ENCODE results near the gene TIMP2. TPM values are rescaled to one million over a fixed set of nuclear protein-coding genes. Genes with fewer than 3 reads are reported as not detected.

TIMP2 gene
- total and polyA plus RNA-seq, 2 of the 13 experiments (the other 11 are each of a cell fraction or from before 2014, with no cell fraction given) = 3.8 to 8.5 TPM

- TF ChIP-seq ZNF552 (CRISPR knock-in tag; IDR thresholded peaks at IDR 0.05; ENCODE audit: borderline replicate concordance) (peak; percentile 39; the same call in 1 of the 2 replicates), IKZF4 (CRISPR knock-in tag; IDR thresholded peaks at IDR 0.05; ENCODE audit: borderline replicate concordance, low read depth, not compliant biosample characterization) (peak; percentile 81), TCF7 (IDR thresholded peaks at IDR 0.05; ENCODE audit: low read depth) (no peak), JUNB (CRISPR knock-in tag; IDR thresholded peaks at IDR 0.05; ENCODE audit: borderline replicate concordance) (peak; percentile 51; the same call in 1 of the 2 replicates), KAT8 (CRISPR knock-in tag; IDR thresholded peaks at IDR 0.05) (peak; percentile 99), KMT2B (CRISPR knock-in tag; IDR thresholded peaks at IDR 0.05) (peak; percentile 95), ZNF784 (CRISPR knock-in tag; IDR thresholded peaks at IDR 0.05; ENCODE audit: borderline replicate concordance) (peak; percentile 99), MZF1 (CRISPR knock-in tag; IDR thresholded peaks at IDR 0.05; ENCODE audit: borderline replicate concordance) (peak; percentile 94; the same call in 1 of the 2 replicates), MED1 (CRISPR knock-in tag; IDR thresholded peaks at IDR 0.05) (peak; percentile 87), NFKBIZ (CRISPR knock-in tag; IDR thresholded peaks at IDR 0.05) (peak; percentile 87; the same call in 1 of the 2 replicates), RNF2 (conservative IDR thresholded peaks at IDR 0.05; ENCODE audit: low read depth) (no peak; the same call in 1 of the 2 replicates), ZNF136 (CRISPR knock-in tag; IDR thresholded peaks at IDR 0.05; ENCODE audit: low read depth) (peak; percentile 64; the same call in 1 of the 2 replicates), AGO2 (optimal IDR thresholded peaks at IDR 0.05; ENCODE audit: low read depth, low read length) (peak; percentile 83), PITX1 (CRISPR knock-in tag; IDR thresholded peaks at IDR 0.05) (peak; percentile 89), MTERF4 (CRISPR knock-in tag; IDR thresholded peaks at IDR 0.05) (peak; percentile 99), ZNF781 (CRISPR knock-in tag; IDR thresholded peaks at IDR 0.05; ENCODE audit: borderline replicate concordance, not compliant biosample characterization) (peak; percentile 88), DR1 (CRISPR knock-in tag; IDR thresholded peaks at IDR 0.05) (peak; percentile 94), RXRB (CRISPR knock-in tag; IDR thresholded peaks at IDR 0.05; ENCODE audit: borderline replicate concordance) (peak; percentile 80; the same call in 1 of the 2 replicates), EZH2 (conservative IDR thresholded peaks at IDR 0.05; ENCODE audit: low read depth, low read length) (no peak), ZNF550 (CRISPR knock-in tag; IDR thresholded peaks at IDR 0.05; ENCODE audit: borderline replicate concordance) (peak; percentile 88; the same call in 1 of the 2 replicates)
- TF ChIP-seq, protein P1, sequence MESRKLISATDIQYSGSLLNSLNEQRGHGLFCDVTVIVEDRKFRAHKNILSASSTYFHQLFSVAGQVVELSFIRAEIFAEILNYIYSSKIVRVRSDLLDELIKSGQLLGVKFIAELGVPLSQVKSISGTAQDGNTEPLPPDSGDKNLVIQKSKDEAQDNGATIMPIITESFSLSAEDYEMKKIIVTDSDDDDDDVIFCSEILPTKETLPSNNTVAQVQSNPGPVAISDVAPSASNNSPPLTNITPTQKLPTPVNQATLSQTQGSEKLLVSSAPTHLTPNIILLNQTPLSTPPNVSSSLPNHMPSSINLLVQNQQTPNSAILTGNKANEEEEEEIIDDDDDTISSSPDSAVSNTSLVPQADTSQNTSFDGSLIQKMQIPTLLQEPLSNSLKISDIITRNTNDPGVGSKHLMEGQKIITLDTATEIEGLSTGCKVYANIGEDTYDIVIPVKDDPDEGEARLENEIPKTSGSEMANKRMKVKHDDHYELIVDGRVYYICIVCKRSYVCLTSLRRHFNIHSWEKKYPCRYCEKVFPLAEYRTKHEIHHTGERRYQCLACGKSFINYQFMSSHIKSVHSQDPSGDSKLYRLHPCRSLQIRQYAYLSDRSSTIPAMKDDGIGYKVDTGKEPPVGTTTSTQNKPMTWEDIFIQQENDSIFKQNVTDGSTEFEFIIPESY (CRISPR knock-in tag; IDR thresholded peaks at IDR 0.05) = peak; percentile 79
- TF ChIP-seq, protein P2, sequence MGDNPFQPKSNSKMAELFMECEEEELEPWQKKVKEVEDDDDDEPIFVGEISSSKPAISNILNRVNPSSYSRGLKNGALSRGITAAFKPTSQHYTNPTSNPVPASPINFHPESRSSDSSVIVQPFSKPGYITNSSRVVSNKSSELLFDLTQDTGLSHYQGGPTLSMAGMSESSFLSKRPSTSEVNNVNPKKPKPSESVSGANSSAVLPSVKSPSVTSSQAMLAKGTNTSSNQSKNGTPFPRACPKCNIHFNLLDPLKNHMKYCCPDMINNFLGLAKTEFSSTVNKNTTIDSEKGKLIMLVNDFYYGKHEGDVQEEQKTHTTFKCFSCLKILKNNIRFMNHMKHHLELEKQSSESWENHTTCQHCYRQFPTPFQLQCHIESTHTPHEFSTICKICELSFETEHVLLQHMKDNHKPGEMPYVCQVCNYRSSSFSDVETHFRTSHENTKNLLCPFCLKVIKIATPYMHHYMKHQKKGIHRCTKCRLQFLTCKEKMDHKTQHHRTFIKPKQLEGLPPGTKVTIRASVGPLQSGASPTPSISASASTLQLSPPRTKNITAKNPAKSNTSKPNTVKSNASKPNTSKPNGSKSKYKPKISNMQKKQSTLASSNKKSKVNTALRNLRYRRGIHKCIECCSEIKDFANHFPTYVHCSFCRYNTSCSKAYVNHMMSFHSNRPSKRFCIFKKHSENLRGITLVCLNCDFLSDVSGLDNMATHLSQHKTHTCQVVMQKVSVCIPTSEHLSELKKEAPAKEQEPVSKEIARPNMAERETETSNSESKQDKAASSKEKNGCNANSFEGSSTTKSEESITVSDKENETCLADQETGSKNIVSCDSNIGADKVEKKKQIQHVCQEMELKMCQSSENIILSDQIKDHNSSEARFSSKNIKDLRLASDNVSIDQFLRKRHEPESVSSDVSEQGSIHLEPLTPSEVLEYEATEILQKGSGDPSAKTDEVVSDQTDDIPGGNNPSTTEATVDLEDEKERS (CRISPR knock-in tag; IDR thresholded peaks at IDR 0.05) = peak; percentile 97
Observed at GRCh38 chr17:78840780-78841611, 84.2 kb downstream of the TIMP2 start, which contains the start of gene USP36 (continued).
